IPS DF 4.7 (cell line): ENCODE data around the gene LAMA3.

Experiments
- DNase-seq: peaks from one replicate; pipeline ENCODE4 v3.0.0-alpha.2; 2013; ENCODE audit warnings: low spot score; ENCODE audit errors: extremely low read depth

Gene LAMA3

GRCh38 chr18:23897291-23897690 is 208.0 kb downstream of the LAMA3 start:
- DNase-seq = no peak

GRCh38 chr18:23897733-23898132 is 208.5 kb downstream of the LAMA3 start:
- DNase-seq = no peak

- no peak for DNase-seq
Measured at GRCh38 chr18:23900994-23901393, 211.7 kb downstream of the LAMA3 start.

- no peak for DNase-seq
Measured at GRCh38 chr18:23902396-23902795, 213.1 kb downstream of the LAMA3 start.

GRCh38 chr18:23903971-23904370 is 214.7 kb downstream of the LAMA3 start:
- DNase-seq = no peak

GRCh38 chr18:23906658-23907057 is 217.4 kb downstream of the LAMA3 start:
- DNase-seq = no peak

GRCh38 chr18:23908827-23909226 is 219.6 kb downstream of the LAMA3 start:
- DNase-seq = no peak

- no peak for DNase-seq
Measured at GRCh38 chr18:23910032-23910431, 220.8 kb downstream of the LAMA3 start.

- DNase-seq = no peak
Measured at GRCh38 chr18:23912356-23912755, 223.1 kb downstream of the LAMA3 start.

- DNase-seq = no peak
Measured at GRCh38 chr18:23916338-23916737, 227.1 kb downstream of the LAMA3 start.

- DNase-seq = peak; percentile 83
Measured at GRCh38 chr18:23918395-23919032, 229.3 kb downstream of the LAMA3 start.

GRCh38 chr18:23920054-23920453 is 230.8 kb downstream of the LAMA3 start:
- no peak for DNase-seq

GRCh38 chr18:23921716-23922285 is 232.5 kb downstream of the LAMA3 start:
- peak; percentile 14 for DNase-seq

GRCh38 chr18:23922939-23923338 is 233.7 kb downstream of the LAMA3 start:
- no peak for DNase-seq

- no peak for DNase-seq
Measured at GRCh38 chr18:23924813-23925212, 235.6 kb downstream of the LAMA3 start.

- no peak for DNase-seq
Measured at GRCh38 chr18:23926571-23926970, 237.3 kb downstream of the LAMA3 start.

- DNase-seq = no peak
Measured at GRCh38 chr18:23927821-23928746, 238.8 kb downstream of the LAMA3 start.

GRCh38 chr18:23929362-23929930 is 240.2 kb downstream of the LAMA3 start:
- DNase-seq = no peak

GRCh38 chr18:23930002-23930401 is 240.7 kb downstream of the LAMA3 start:
- DNase-seq = no peak

- no peak for DNase-seq
Measured at GRCh38 chr18:23932385-23933067, 243.3 kb downstream of the LAMA3 start.

GRCh38 chr18:23933407-23933806 is 244.2 kb downstream of the LAMA3 start:
- no peak for DNase-seq
